Upper lobe of left lung (tissue), 6 donors: ENCODE measurements around the gene ETFA. TPM values are rescaled to one million over a fixed set of nuclear protein-coding genes. Genes with fewer than 3 reads are reported as not detected.

Source experiments
- ATAC-seq, 2 donors: fragments of 200-7000 bp; cut with Tn5 transposase; one replicate each; pipeline ENCODE4 v1.9.1; 2022; ENCODE audit warnings: mild to moderate bottlenecking in 2 of 2, moderate library complexity in 2 of 2; ENCODE audit not compliant: low FRiP score in 2 of 2
- DNase-seq, 2 donors: peaks; one replicate each; pipeline ENCODE4 v3.0.0-alpha.2; 2019 to 2020
- H3K27ac ChIP-seq, 4 donors: fragments of 200-600 bp; sonication (generic); one replicate each; pipeline ENCODE4 v1.5.1; 2016 to 2019
- H3K27me3 ChIP-seq, 4 donors: fragments of 200-600 bp; sonication (generic); one replicate each; pipeline ENCODE4 v1.5.1; 2017 to 2019
- H3K36me3 ChIP-seq, 4 donors: fragments of 200-600 bp; sonication (generic); one replicate each; pipeline ENCODE4 v1.5.1; 2016 to 2019
- H3K4me1 ChIP-seq, 4 donors: fragments of 200-600 bp; sonication (generic); one replicate each; pipeline ENCODE4 v1.5.1; 2018 to 2019
- H3K4me3 ChIP-seq, 4 donors: fragments of 200-600 bp; sonication (generic); one replicate each; pipeline ENCODE4 v1.5.1; 2017 to 2019; ENCODE audit warnings: mild to moderate bottlenecking in 2 of 4, moderate library complexity in 1 of 4
- H3K9me3 ChIP-seq, 4 donors: fragments of 200-600 bp; sonication (generic); one replicate each; pipeline ENCODE4 v1.5.1; 2018 to 2019
- CTCF ChIP-seq, 6 experiments: fragments of 450-650 bp in 4 of 6; fragments of 200-600 bp in 2 of 6; sonication (generic) in 2 of 6; IDR thresholded peaks; one replicate each; pipeline ENCODE4 v1.5.1; 2016 to 2019; ENCODE audit warnings: antibody characterized with exemption in 6 of 6
- EP300 ChIP-seq, 4 donors: sonication (generic); formaldehyde crosslinking; IDR thresholded peaks; one replicate each; pipeline ENCODE4 v1.5.1; 2017; ENCODE audit warnings: antibody characterized with exemption in 4 of 4, control low read depth in 2 of 4
- POLR2A ChIP-seq, 4 donors: fragments of 450-650 bp; IDR thresholded peaks; one replicate each; pipeline ENCODE4 v1.5.1; 2016 to 2017; ENCODE audit warnings: antibody characterized with exemption in 4 of 4, mild to moderate bottlenecking in 2 of 4
- POLR2AphosphoS5 ChIP-seq, 2 donors: sonication (generic); formaldehyde crosslinking; IDR thresholded peaks; one replicate each; pipeline ENCODE4 v1.5.1; 2017; ENCODE audit warnings: antibody characterized with exemption in 2 of 2
- WGBS, 2 donors: methylation state at CpG; one replicate each; pipeline ENCODE4 v1.1.5; 2017 to 2018; 5-methylcytosine and 5-hydroxymethylcytosine counted together
- total RNA-seq, 6 donors: library from RNA; depleted of rRNA in 4 of 6; stranded (reverse); fragments of >200 nt in 4 of 6; gene quantifications; one replicate each; pipeline versions ENCODE4 v1.1.0 to v1.2.1, GENCODE V29; 2016 to 2021
- donor health status: DM: no; HTN: no; CAD: no; lungs with moderate emphysema.
- donor health status: DM: no; HTN: yes; CAD: no; lungs with severe emphysema.

The ETFA gene
- total RNA-seq, 6 donors from 2014 or later: 31.6 to 82.9 (median 68.7) TPM

GRCh38 chr15:76252249-76252648 is 59.0 kb downstream of the ETFA start:
- DNase-seq (no peak), ATAC-seq (no peak)
- no peak overlapping the region for H3K4me3 ChIP-seq
- no peaks in the 10 kb centered on the region for H3K9me3 ChIP-seq
- TF ChIP-seq CTCF (IDR thresholded peaks at IDR 0.05) (no peak), POLR2A (IDR thresholded peaks at IDR 0.05) (no peak), EP300 (IDR thresholded peaks at IDR 0.05) (no peak), POLR2AphosphoS5 (IDR thresholded peaks at IDR 0.05) (no peak)
- H3K27me3 ChIP-seq: no peaks in the 10 kb centered on the region
- no peak overlapping the region for H3K27ac ChIP-seq
- H3K36me3 ChIP-seq: no peaks in the 10 kb centered on the region
- no peaks in the 10 kb centered on the region for H3K4me1 ChIP-seq
- 79 to 83% methylated on average over 2 of the region's 2 CpGs for WGBS, 2 donors

DNA sequence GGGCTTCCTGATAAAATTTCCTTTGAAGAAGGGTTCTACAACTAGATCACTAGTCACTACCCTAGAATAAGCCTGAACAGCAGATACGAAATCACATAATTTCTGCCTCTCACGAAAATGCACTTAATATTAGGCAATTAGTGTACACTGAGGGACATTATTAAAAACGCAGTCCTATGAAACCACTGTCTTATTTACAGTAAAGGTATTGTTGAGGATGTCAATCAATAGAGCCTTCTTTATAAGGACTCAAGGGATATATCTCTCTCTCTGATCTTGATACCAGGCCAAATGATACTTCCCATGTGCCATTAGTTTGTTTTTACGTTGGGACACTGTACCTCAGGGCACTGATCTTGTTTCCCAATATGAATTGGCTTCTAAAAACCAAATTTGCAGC is 59.6 kb downstream of the ETFA start:
- H3K27ac ChIP-seq: no peak overlapping the region
- DNase-seq (no peak), ATAC-seq (no peak)
- H3K4me3 ChIP-seq: no peak overlapping the region
- no peaks in the 10 kb centered on the region for H3K9me3 ChIP-seq
- WGBS, 2 donors: 86 to 88% methylated on average over 4 of the region's 4 CpGs
- no peaks in the 10 kb centered on the region for H3K4me1 ChIP-seq
- no peaks in the 10 kb centered on the region for H3K27me3 ChIP-seq
- H3K36me3 ChIP-seq: no peaks in the 10 kb centered on the region
- TF ChIP-seq EP300 (IDR thresholded peaks at IDR 0.05) (no peak), CTCF (IDR thresholded peaks at IDR 0.05) (no peak), POLR2AphosphoS5 (IDR thresholded peaks at IDR 0.05) (no peak), POLR2A (IDR thresholded peaks at IDR 0.05) (no peak)

DNA sequence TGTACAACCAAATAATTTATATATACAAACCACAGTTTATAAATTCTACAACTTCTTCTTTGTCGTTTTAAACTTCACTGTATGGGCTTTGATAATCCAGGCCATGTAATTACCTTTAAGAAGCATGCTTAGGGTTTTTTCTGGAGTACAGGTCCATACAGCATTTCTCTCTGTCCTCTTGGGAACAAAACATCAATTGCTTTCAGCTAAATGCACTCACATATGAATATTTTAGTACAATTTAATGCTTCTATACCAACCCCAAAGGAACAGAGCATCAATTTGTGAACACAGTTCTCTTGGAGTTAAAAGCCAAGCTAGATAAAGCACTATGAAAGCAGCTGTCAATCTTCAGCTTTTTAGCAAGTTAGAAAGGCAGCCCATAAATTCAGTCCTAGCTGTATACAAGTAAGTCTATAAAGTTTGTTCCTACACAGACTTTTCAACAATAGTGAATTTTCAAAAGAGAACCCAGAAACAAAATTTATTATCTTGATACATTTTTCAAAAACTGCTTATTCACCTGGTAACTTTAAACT is 66.1 kb downstream of the ETFA start:
- H3K27ac ChIP-seq: no peak overlapping the region
- DNase-seq (no peak), ATAC-seq (no peak)
- no peaks in the 10 kb centered on the region for H3K9me3 ChIP-seq
- WGBS, 2 donors: 76 to 82% methylated on average over 1 of the region's 1 CpG
- no peak overlapping the region for H3K4me3 ChIP-seq
- no peaks in the 10 kb centered on the region for H3K27me3 ChIP-seq
- peaks cover 0 to 6% (median 0%) of the 10 kb centered on the region in 4 donors for H3K36me3 ChIP-seq
- H3K4me1 ChIP-seq: no peaks in the 10 kb centered on the region
- no peak for TF ChIP-seq POLR2A (IDR thresholded peaks at IDR 0.05)
- no peak for TF ChIP-seq EP300 (IDR thresholded peaks at IDR 0.05)
- TF ChIP-seq CTCF (IDR thresholded peaks at IDR 0.05): no peak
- TF ChIP-seq POLR2AphosphoS5 (IDR thresholded peaks at IDR 0.05): no peak

- TF ChIP-seq EP300 (IDR thresholded peaks at IDR 0.05): no peak
- TF ChIP-seq POLR2AphosphoS5 (IDR thresholded peaks at IDR 0.05): no peak
- no peak for TF ChIP-seq CTCF (IDR thresholded peaks at IDR 0.05)
- no peak for TF ChIP-seq POLR2A (IDR thresholded peaks at IDR 0.05)
- WGBS, 2 donors: 85 to 86% methylated on average over 1 of the region's 1 CpG
- Histone ChIP-seq H3K36me3 (peaks cover 0 to 6% (median 0%) of the 10 kb centered on the region in 4 donors), H3K27ac (no peak overlapping the region), H3K4me1 (no peaks in the 10 kb centered on the region), H3K9me3 (no peaks in the 10 kb centered on the region), H3K4me3 (no peak overlapping the region), H3K27me3 (no peaks in the 10 kb centered on the region)
- ATAC-seq (no peak), DNase-seq (no peak)
These were observed 71.5 kb downstream of the ETFA start for GRCh38 chr15:76239786-76240185.

- Histone ChIP-seq H3K4me1 (no peaks in the 10 kb centered on the region), H3K9me3 (no peaks in the 10 kb centered on the region), H3K4me3 (no peak overlapping the region), H3K27me3 (no peaks in the 10 kb centered on the region), H3K27ac (no peak overlapping the region), H3K36me3 (no peaks in the 10 kb centered on the region)
- 80 to 81% methylated on average over 2 of the region's 2 CpGs for WGBS, 2 donors
- DNase-seq (no peak), ATAC-seq (no peak)
- TF ChIP-seq POLR2A (IDR thresholded peaks at IDR 0.05): no peak
These were observed 74.9 kb downstream of the ETFA start for GRCh38 chr15:76236350-76236749.
